ENCODE results near the gene MSLN. TPM values are rescaled to one million over a fixed set of nuclear protein-coding genes. Genes with fewer than 3 reads are reported as not detected.

The MSLN gene
- polyA plus RNA-seq, 1 donor (not counting 4 experiments of a cell fraction or from before 2014, with no cell fraction given), result 8.5 TPM

GRCh38 chr16:783404-784161 lies 23.0 kb downstream of the MSLN start:
- no peak for DNase-seq (ENCODE audit: low read depth, low spot score)
- no peak overlapping the region for H3K9ac ChIP-seq (ENCODE audit: control insufficient read depth, extremely low read depth, insufficient read depth, low read length)
- H3K4me1 ChIP-seq (ENCODE audit: control insufficient read depth, extremely low read depth, insufficient read depth, low read length), result peaks cover 24% of the 10 kb centered on the region
- H3K4me2 ChIP-seq (ENCODE audit: control insufficient read depth, extremely low read depth, insufficient read depth, low read depth, low read length), result no peak overlapping the region
- no peak overlapping the region for H3K27ac ChIP-seq (ENCODE audit: control insufficient read depth, insufficient read depth, low read length)
- no peaks in the 10 kb centered on the region for H3K9me1 ChIP-seq (ENCODE audit: control insufficient read depth, extremely low read depth, insufficient read depth, low read length)
- TF ChIP-seq CTCF (optimal IDR thresholded peaks at IDR 0.05 in 1 of 3, IDR thresholded peaks at IDR 0.05 in 1 of 3, conservative IDR thresholded peaks at IDR 0.05 in 1 of 3; ENCODE audit: extremely low read depth in 1 of 3, insufficient read depth in 2 of 3, low read length in 3 of 3) (no peak), EZH2 (IDR thresholded peaks at IDR 0.05; ENCODE audit: low read length) (no peak)
- FAIRE-seq, result no peak
- H3K27me3 ChIP-seq (ENCODE audit: control insufficient read depth, extremely low read depth, insufficient read depth, low read length), result peaks cover 15% of the 10 kb centered on the region
- H3K36me3 ChIP-seq (ENCODE audit: control insufficient read depth in 2 of 2, extremely low read depth in 1 of 2, insufficient read depth in 2 of 2, low read length in 2 of 2), result peaks cover 5 to 8% of the 10 kb centered on the region in 2 experiments
- peaks cover 14% of the 10 kb centered on the region for H3K79me2 ChIP-seq (ENCODE audit: control insufficient read depth, insufficient read depth, low read length)
- no peak overlapping the region for H3K4me3 ChIP-seq (ENCODE audit: control insufficient read depth in 2 of 3, extremely low read depth in 1 of 3, insufficient read depth in 2 of 3, low read depth in 1 of 3, low read length in 3 of 3)
- no peak overlapping the region for H2AFZ ChIP-seq (ENCODE audit: control insufficient read depth, low read length)
- dilution Hi-C loops (cut with MboI; ENCODE audit: extremely low pct_ligation_motif_present, low sequenced_read_pairs), result no loop called here
- H4K20me1 ChIP-seq (ENCODE audit: control insufficient read depth, extremely low read depth, insufficient read depth, low read length), result peaks cover 7% of the 10 kb centered on the region
- H3K9me3 ChIP-seq (ENCODE audit: control insufficient read depth, low read depth, low read length), result no peaks in the 10 kb centered on the region

GRCh38 chr16:784431-784830 lies 23.9 kb downstream of the MSLN start:
- H3K27ac ChIP-seq (ENCODE audit: control insufficient read depth, insufficient read depth, low read length), result no peak overlapping the region
- dilution Hi-C loops (cut with MboI; ENCODE audit: extremely low pct_ligation_motif_present, low sequenced_read_pairs), result no loop called here
- H3K4me3 ChIP-seq (ENCODE audit: control insufficient read depth in 2 of 3, extremely low read depth in 1 of 3, insufficient read depth in 2 of 3, low read depth in 1 of 3, low read length in 3 of 3), result no peak overlapping the region
- H2AFZ ChIP-seq (ENCODE audit: control insufficient read depth, low read length), result no peak overlapping the region
- H3K27me3 ChIP-seq (ENCODE audit: control insufficient read depth, extremely low read depth, insufficient read depth, low read length), result peaks cover 15% of the 10 kb centered on the region
- no peaks in the 10 kb centered on the region for H3K9me3 ChIP-seq (ENCODE audit: control insufficient read depth, low read depth, low read length)
- H3K36me3 ChIP-seq (ENCODE audit: control insufficient read depth in 2 of 2, extremely low read depth in 1 of 2, insufficient read depth in 2 of 2, low read length in 2 of 2), result peaks cover 5 to 8% of the 10 kb centered on the region in 2 experiments
- peaks cover 7% of the 10 kb centered on the region for H4K20me1 ChIP-seq (ENCODE audit: control insufficient read depth, extremely low read depth, insufficient read depth, low read length)
- FAIRE-seq (no peak), DNase-seq (ENCODE audit: low read depth, low spot score) (no peak)
- peaks cover 29% of the 10 kb centered on the region for H3K4me1 ChIP-seq (ENCODE audit: control insufficient read depth, extremely low read depth, insufficient read depth, low read length)
- H3K4me2 ChIP-seq (ENCODE audit: control insufficient read depth, extremely low read depth, insufficient read depth, low read depth, low read length), result no peak overlapping the region
- H3K9me1 ChIP-seq (ENCODE audit: control insufficient read depth, extremely low read depth, insufficient read depth, low read length), result no peaks in the 10 kb centered on the region
- no peak overlapping the region for H3K9ac ChIP-seq (ENCODE audit: control insufficient read depth, extremely low read depth, insufficient read depth, low read length)
- TF ChIP-seq EZH2 (IDR thresholded peaks at IDR 0.05; ENCODE audit: low read length) (no peak), CTCF (optimal IDR thresholded peaks at IDR 0.05 in 1 of 3, IDR thresholded peaks at IDR 0.05 in 1 of 3, conservative IDR thresholded peaks at IDR 0.05 in 1 of 3; ENCODE audit: extremely low read depth in 1 of 3, insufficient read depth in 2 of 3, low read length in 3 of 3) (no peak)
- H3K79me2 ChIP-seq (ENCODE audit: control insufficient read depth, insufficient read depth, low read length), result peaks cover 22% of the 10 kb centered on the region
